Measurements from ENCODE around the gene CARD11. TPM values are rescaled to one million over a fixed set of nuclear protein-coding genes. Genes with fewer than 3 reads are reported as not detected.

The CARD11 gene
- total and polyA plus RNA-seq, 2 of the 4 experiments (the other 2 are of a cell fraction) = 0.18 to 0.26 TPM

DNA sequence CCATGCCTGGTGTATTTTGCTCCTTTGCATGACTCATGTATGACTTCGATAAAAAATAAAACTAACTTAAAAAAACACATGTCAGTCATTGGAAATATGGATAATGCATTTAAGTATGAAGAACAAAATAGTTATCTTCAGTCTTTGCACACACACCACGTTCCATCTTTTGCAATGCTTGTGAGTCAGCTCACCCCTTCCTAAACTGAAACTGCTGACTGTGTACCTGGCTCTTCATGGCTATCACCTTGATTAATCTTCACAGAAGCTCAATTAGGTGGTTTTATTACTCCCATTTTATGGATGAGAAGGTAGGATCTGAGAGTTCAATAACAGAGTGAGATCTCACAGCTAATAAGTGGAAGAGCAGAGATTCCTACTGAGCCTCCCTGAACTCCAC is 79.5 kb downstream of the CARD11 start:
- CTCF ChIA-PET = no interaction called here
- in situ Hi-C loops (cut with MboI; ENCODE audit: low sequenced_read_pairs) = no loop called here

More for the DNA sequence above, 79.5 kb downstream of the CARD11 start:
- no peak overlapping the region for H2BK5ac ChIP-seq (ENCODE audit: low read depth, low read length, poor library complexity, severe bottlenecking)
- no peaks in the 10 kb centered on the region for H3K9me1 ChIP-seq (ENCODE audit: insufficient read depth, low read length)
- no peaks in the 10 kb centered on the region for H3K36me3 ChIP-seq (ENCODE audit: control insufficient read depth, insufficient read depth, low read length)
- no peak overlapping the region for H2AK9ac ChIP-seq (replicated peaks; ENCODE audit: low read depth, low read length, poor library complexity)
- H2AK5ac ChIP-seq (ENCODE audit: low read depth, low read length) = no peak overlapping the region
- no peak for DNase-seq
- no CpG with 5 or more reads among the region's 2 CpGs for WGBS, 2 experiments (ENCODE audit: extremely low coverage in 2 of 2, insufficient read length in 1 of 2)
- H3K4me2 ChIP-seq (ENCODE audit: low read depth, low read length) = no peak overlapping the region
- no peak overlapping the region for H3K9ac ChIP-seq (ENCODE audit: low read depth, low read length)
- 0 out of 2 replicates have a peak, but pooled peaks cover 1% of the 10 kb centered on the region for H3K27me3 ChIP-seq (ENCODE audit: control insufficient read depth, insufficient read depth, low read length)
- H3K56ac ChIP-seq (ENCODE audit: extremely low read depth, insufficient read depth, low read length) = no peak overlapping the region
- no TSS peak for BruUV-seq (replicated peaks)
- no peak overlapping the region for H2BK120ac ChIP-seq (ENCODE audit: low read depth, low read length)
- H2BK20ac ChIP-seq (ENCODE audit: low read depth, low read length) = no peak overlapping the region
- TF ChIP-seq SMC3 (IDR thresholded peaks at IDR 0.05; ENCODE audit: low read depth, low read length) = no peak
- no peak for TF ChIP-seq FOS (IDR thresholded peaks at IDR 0.05; ENCODE audit: low read depth, low read length)
- TF ChIP-seq MAFK (IDR thresholded peaks at IDR 0.05; ENCODE audit: low read depth, low read length) = no peak
- TF ChIP-seq NFE2L2 (IDR thresholded peaks at IDR 0.05; ENCODE audit: low read depth, low read length) = no peak
- TF ChIP-seq, protein P1, sequence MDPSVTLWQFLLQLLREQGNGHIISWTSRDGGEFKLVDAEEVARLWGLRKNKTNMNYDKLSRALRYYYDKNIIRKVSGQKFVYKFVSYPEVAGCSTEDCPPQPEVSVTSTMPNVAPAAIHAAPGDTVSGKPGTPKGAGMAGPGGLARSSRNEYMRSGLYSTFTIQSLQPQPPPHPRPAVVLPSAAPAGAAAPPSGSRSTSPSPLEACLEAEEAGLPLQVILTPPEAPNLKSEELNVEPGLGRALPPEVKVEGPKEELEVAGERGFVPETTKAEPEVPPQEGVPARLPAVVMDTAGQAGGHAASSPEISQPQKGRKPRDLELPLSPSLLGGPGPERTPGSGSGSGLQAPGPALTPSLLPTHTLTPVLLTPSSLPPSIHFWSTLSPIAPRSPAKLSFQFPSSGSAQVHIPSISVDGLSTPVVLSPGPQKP (IDR thresholded peaks at IDR 0.05; ENCODE audit: borderline replicate concordance, low read depth, low read length) = no peak
- no peak for TF ChIP-seq MAZ (IDR thresholded peaks at IDR 0.05; ENCODE audit: borderline replicate concordance, low read depth, low read length)
- no peak for TF ChIP-seq CHD1 (IDR thresholded peaks at IDR 0.05; ENCODE audit: low read depth, low read length)
- no peaks in the 10 kb centered on the region for H4K20me1 ChIP-seq (ENCODE audit: insufficient read depth, low read length)
- H4K91ac ChIP-seq (ENCODE audit: insufficient read depth, low read depth, low read length) = no peak overlapping the region
- peaks cover 2% of the 10 kb centered on the region for H3K9me3 ChIP-seq (ENCODE audit: control insufficient read depth, insufficient read depth, low read length)
- H3K27ac ChIP-seq (ENCODE audit: insufficient read depth, low read length) = no peak overlapping the region
- ATAC-seq (ENCODE audit: low read depth) = no peak
- H3K18ac ChIP-seq (ENCODE audit: low read depth, low read length) = no peak overlapping the region
- intact Hi-C loops (cut with micrococcal nuclease) (no loop called here), dilution Hi-C loops (cut with HindIII; ENCODE audit: low sequenced_read_pairs, unreplicated experiment) (no loop called here)
- no peaks in the 10 kb centered on the region for H3K79me1 ChIP-seq (ENCODE audit: low read depth in 1 of 2, low read length in 2 of 2)
- H3K4me1 ChIP-seq (ENCODE audit: control insufficient read depth, insufficient read depth, low read length) = no peaks in the 10 kb centered on the region
- H4K5ac ChIP-seq (ENCODE audit: low read depth, low read length) = no peak overlapping the region
- no peak overlapping the region for H3K14ac ChIP-seq (replicated peaks; ENCODE audit: low read depth, low read length)
- H2AFZ ChIP-seq (replicated peaks; ENCODE audit: low read length, poor library complexity) = no peak overlapping the region
- POLR2A ChIA-PET (ENCODE audit: unreplicated experiment) = no interaction called here
- H4K8ac ChIP-seq (ENCODE audit: low read depth in 2 of 2, low read length in 2 of 2) = no peak overlapping the region
- H2BK15ac ChIP-seq (ENCODE audit: low read depth, low read length) = no peak overlapping the region
- no peak overlapping the region for H3K23ac ChIP-seq (ENCODE audit: low read depth, low read length)
- no peak overlapping the region for H3K4me3 ChIP-seq (ENCODE audit: insufficient read depth, low read depth, low read length)
- no peak overlapping the region for H3K4ac ChIP-seq (ENCODE audit: low read depth, low read length)

Measured in IMR-90 (cell line).